NCI-H2081 treated with DMSO at 0.1 percent for 48 hours (cell line): ENCODE results near the gene FUT2.
A peak's percentile ranks its signal among the peaks of the same experiment; 100 is the strongest.

ENCODE experiments used
- DNase-seq: peaks from one replicate; lab custom pipeline; 2025; lab: John Stamatoyannopoulos, UW

The FUT2 gene

DNA sequence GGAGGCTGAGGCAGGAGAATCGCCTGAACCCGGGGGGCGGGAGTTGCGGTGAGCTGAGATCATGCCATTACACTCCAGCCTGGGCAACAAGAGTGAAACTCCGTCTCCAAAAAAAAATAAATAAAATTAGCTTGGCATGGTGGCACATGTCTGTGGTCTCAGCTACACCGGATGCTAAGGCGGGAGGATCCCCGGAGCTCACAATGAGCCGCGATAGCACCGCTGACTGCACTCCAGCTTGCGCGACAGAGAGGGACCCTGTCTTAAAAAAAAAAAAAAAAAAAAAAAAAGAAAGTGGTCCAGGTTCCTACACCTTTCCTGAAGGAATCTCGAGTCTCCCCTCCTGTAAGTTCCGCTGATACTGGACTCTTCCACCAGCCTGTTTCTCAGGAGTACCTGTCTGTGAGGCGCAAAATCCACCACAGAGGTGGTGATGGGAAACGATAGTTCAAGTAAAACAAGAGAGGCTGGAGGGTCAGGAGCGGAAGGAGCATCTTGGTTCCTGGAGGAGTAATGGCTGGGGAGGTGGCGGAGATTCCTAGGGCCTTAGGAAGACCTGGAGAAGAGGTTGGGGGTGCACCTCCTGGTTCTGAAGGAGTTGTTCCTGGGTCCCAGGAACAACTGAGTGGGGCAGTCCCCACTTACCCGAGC is 56.2 kb downstream of the FUT2 start:
- no peak for DNase-seq

DNA sequence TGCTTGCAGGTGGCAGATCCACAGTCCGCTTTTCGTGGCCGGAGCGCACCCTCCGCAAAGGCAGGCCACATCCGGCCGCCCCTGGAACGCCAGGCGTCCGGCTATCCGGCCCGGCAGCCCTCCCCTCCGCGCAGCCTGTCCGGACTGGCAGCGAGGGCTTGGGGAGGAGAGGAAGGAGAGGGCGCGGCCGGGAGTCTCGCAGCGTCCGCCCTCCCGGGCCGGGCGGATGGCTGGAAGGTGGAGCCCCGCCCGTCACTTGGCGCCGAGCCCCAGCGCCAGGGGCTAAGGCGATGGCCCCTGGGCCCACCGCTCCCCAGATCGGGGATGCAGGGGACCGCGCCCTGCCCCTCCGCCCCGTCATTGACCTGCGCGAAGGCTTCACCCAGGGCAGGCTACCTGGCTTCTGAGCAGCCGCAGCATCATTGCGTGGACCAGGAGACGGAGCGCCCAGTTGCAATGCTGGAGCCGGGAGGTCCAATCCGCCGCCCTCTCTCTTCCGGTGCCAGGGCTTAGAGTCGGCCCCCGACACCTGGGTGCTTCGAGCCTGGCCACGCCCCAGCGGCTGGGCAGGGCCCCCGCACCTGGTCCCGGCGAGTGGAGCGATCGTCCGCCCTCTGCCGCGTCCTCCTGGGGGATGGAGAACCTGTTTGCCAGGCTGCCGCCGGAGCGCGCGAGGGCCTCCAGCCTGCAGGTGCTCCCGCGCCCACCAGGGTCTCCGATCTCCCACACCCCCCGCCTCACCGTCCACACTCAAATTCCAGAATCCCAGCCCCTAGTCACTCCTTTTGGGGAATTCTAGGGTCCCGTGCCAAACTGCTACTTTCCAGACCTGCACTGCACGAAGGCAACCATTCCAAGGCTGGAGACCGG is 57.0 kb downstream of the FUT2 start, which contains the start of gene FUT1:
FUT1 (minus strand) TSS at position 146 of the 870 bp plus-strand sequence. CDS start 1,360 bp downstream, outside the sequence.
- DNase-seq = peak; percentile 66

DNA sequence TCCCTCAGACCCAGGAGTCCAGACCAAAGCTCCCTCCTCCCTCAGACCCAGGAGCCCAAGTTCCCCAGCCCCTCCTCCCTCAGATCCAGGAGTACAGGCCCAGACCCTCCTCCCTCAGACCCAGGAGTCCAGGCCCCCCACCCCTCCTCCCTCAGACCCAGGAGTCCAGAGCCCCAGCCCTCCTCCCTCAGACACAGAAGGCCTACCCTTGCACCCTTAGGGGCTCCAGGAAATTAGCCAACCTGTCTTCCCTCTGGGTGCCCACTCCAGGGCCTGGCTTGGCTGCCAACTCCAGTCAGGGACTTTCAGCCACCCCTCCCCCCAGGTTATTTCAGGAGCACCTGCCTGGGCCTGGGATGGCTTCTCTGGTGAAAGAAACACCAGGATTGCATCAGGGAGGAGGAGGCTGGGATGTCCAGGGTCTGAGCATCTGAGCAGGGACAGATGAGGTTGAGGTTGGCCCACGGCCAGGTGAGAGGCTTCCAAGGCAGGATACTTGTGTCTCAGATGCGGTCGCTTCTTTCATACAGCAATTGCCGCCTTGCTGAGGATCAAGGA is 59.4 kb downstream of the FUT2 start, which contains the start of gene FGF21:
FGF21 (plus strand) TSS at position 441 of the 558 bp plus-strand sequence. CDS start 713 bp downstream, outside the sequence.
- DNase-seq = no peak
